HL-60 (cell line): Measurements from ENCODE around the gene PAM16.

Experiments used
- POLR2AphosphoS5 ChIP-seq: IDR thresholded peaks from 2 replicates; pipeline ENCODE4 v1.6.1; 2012; ENCODE audit warnings: low read depth
- TF ChIP-seq, protein P1 (sequence below): IDR thresholded peaks from one replicate; pipeline ENCODE4 v1.5.1; 2011; ENCODE audit warnings: low read length, control low read depth, inconsistent platforms; ENCODE audit not compliant: insufficient read depth
- TF ChIP-seq, protein P2 (sequence below): IDR thresholded peaks from 2 replicates; pipeline ENCODE4 v1.6.1; 2012; ENCODE audit warnings: low read depth; ENCODE audit not compliant: insufficient replicate concordance

DNA sequence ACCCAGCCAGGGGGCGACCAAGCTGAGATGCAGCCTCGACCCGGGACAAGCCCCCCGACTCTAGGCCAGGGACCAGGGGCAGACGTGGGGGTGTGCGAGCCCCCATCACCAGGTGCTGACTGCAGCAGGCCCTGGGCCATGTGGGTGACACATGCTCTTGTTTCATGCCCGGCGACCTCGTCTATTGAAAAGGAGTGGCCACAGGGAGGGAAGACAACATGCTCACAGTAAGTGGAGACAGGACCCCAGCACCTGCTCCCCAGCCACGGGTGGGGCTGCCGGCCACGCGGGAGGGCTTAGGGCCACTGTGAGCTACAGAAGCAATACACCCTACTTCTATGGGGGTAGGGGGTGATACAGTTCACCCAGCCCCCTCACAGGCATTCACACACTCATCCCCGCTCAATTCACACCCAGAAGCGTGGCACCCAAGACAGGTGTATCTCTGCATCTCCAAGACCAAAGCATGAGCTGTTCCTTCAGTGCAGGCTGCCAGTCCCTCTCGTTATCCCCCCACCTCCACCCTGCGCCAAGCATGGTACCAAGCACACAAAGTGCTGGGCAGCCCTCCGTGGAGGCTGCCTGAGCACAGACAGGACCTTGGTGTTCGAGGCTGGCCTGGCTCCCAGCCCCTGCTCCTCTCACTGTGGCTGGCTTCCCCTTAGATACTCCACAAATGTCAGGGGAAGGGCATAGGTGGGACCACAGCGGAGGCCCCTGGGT lies 34.1 kb upstream of the PAM16 start:
- TF ChIP-seq, protein P1, sequence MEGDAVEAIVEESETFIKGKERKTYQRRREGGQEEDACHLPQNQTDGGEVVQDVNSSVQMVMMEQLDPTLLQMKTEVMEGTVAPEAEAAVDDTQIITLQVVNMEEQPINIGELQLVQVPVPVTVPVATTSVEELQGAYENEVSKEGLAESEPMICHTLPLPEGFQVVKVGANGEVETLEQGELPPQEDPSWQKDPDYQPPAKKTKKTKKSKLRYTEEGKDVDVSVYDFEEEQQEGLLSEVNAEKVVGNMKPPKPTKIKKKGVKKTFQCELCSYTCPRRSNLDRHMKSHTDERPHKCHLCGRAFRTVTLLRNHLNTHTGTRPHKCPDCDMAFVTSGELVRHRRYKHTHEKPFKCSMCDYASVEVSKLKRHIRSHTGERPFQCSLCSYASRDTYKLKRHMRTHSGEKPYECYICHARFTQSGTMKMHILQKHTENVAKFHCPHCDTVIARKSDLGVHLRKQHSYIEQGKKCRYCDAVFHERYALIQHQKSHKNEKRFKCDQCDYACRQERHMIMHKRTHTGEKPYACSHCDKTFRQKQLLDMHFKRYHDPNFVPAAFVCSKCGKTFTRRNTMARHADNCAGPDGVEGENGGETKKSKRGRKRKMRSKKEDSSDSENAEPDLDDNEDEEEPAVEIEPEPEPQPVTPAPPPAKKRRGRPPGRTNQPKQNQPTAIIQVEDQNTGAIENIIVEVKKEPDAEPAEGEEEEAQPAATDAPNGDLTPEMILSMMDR: no peak
- TF ChIP-seq POLR2AphosphoS5: no peak
- TF ChIP-seq, protein P2, sequence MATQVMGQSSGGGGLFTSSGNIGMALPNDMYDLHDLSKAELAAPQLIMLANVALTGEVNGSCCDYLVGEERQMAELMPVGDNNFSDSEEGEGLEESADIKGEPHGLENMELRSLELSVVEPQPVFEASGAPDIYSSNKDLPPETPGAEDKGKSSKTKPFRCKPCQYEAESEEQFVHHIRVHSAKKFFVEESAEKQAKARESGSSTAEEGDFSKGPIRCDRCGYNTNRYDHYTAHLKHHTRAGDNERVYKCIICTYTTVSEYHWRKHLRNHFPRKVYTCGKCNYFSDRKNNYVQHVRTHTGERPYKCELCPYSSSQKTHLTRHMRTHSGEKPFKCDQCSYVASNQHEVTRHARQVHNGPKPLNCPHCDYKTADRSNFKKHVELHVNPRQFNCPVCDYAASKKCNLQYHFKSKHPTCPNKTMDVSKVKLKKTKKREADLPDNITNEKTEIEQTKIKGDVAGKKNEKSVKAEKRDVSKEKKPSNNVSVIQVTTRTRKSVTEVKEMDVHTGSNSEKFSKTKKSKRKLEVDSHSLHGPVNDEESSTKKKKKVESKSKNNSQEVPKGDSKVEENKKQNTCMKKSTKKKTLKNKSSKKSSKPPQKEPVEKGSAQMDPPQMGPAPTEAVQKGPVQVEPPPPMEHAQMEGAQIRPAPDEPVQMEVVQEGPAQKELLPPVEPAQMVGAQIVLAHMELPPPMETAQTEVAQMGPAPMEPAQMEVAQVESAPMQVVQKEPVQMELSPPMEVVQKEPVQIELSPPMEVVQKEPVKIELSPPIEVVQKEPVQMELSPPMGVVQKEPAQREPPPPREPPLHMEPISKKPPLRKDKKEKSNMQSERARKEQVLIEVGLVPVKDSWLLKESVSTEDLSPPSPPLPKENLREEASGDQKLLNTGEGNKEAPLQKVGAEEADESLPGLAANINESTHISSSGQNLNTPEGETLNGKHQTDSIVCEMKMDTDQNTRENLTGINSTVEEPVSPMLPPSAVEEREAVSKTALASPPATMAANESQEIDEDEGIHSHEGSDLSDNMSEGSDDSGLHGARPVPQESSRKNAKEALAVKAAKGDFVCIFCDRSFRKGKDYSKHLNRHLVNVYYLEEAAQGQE: no peak
